Measurements from ENCODE around the gene VSTM2L.

VSTM2L gene

DNA sequence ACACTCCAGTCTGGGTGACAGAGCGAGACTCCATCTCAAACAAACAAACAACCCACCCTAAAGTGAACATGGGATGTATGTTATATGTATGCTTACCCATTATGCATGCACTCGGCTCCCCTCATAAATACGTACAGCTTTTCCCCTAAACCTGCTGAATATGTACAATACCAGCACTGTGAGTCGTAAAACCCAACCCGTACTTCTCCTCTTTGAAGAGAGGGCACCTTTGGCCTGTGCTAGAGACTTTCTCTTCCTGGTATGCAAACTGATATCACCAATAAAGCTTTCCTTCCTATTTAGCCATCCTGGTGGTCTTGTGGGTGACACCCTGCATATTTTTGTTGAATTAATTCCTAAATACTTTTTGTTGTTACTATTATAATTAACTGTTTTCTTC is 51.3 kb downstream of the VSTM2L start:
- TF ChIP-seq ARNTL (CRISPR knock-in tag; IDR thresholded peaks at IDR 0.05; ENCODE audit: borderline replicate concordance, low read depth) (no peak), ZNF565 (CRISPR knock-in tag; conservative IDR thresholded peaks at IDR 0.05; ENCODE audit: low read depth) (no peak), ZFP3 (CRISPR knock-in tag; IDR thresholded peaks at IDR 0.05) (no peak), ESRRG (CRISPR knock-in tag; IDR thresholded peaks at IDR 0.05) (no peak), SNAI2 (CRISPR knock-in tag; IDR thresholded peaks at IDR 0.05) (no peak), PPARA (CRISPR knock-in tag; IDR thresholded peaks at IDR 0.05; ENCODE audit: borderline replicate concordance) (no peak), BACH2 (CRISPR knock-in tag; IDR thresholded peaks at IDR 0.05; ENCODE audit: borderline replicate concordance) (no peak), TOX (CRISPR knock-in tag; IDR thresholded peaks at IDR 0.05; ENCODE audit: borderline replicate concordance) (no peak), ZFP30 (CRISPR knock-in tag; IDR thresholded peaks at IDR 0.05) (no peak), RARB (CRISPR knock-in tag; IDR thresholded peaks at IDR 0.05) (no peak), ISL1 (CRISPR knock-in tag; IDR thresholded peaks at IDR 0.05) (no peak), ZNF70 (CRISPR knock-in tag; IDR thresholded peaks at IDR 0.05) (no peak), ZC3H10 (CRISPR knock-in tag; IDR thresholded peaks at IDR 0.05) (no peak), ZNF8 (CRISPR knock-in tag; IDR thresholded peaks at IDR 0.05) (no peak), GLIS3 (CRISPR knock-in tag; IDR thresholded peaks at IDR 0.05) (no peak)
- TF ChIP-seq, protein P1, sequence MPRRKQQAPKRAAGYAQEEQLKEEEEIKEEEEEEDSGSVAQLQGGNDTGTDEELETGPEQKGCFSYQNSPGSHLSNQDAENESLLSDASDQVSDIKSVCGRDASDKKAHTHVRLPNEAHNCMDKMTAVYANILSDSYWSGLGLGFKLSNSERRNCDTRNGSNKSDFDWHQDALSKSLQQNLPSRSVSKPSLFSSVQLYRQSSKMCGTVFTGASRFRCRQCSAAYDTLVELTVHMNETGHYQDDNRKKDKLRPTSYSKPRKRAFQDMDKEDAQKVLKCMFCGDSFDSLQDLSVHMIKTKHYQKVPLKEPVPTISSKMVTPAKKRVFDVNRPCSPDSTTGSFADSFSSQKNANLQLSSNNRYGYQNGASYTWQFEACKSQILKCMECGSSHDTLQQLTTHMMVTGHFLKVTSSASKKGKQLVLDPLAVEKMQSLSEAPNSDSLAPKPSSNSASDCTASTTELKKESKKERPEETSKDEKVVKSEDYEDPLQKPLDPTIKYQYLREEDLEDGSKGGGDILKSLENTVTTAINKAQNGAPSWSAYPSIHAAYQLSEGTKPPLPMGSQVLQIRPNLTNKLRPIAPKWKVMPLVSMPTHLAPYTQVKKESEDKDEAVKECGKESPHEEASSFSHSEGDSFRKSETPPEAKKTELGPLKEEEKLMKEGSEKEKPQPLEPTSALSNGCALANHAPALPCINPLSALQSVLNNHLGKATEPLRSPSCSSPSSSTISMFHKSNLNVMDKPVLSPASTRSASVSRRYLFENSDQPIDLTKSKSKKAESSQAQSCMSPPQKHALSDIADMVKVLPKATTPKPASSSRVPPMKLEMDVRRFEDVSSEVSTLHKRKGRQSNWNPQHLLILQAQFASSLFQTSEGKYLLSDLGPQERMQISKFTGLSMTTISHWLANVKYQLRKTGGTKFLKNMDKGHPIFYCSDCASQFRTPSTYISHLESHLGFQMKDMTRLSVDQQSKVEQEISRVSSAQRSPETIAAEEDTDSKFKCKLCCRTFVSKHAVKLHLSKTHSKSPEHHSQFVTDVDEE (CRISPR knock-in tag; IDR thresholded peaks at IDR 0.05): no peak
- TF ChIP-seq, protein P2, sequence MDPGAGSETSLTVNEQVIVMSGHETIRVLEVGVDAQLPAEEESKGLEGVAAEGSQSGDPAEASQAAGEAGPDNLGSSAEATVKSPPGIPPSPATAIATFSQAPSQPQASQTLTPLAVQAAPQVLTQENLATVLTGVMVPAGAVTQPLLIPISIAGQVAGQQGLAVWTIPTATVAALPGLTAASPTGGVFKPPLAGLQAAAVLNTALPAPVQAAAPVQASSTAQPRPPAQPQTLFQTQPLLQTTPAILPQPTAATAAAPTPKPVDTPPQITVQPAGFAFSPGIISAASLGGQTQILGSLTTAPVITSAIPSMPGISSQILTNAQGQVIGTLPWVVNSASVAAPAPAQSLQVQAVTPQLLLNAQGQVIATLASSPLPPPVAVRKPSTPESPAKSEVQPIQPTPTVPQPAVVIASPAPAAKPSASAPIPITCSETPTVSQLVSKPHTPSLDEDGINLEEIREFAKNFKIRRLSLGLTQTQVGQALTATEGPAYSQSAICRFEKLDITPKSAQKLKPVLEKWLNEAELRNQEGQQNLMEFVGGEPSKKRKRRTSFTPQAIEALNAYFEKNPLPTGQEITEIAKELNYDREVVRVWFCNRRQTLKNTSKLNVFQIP (CRISPR knock-in tag; IDR thresholded peaks at IDR 0.05; ENCODE audit: borderline replicate concordance, low read depth): no peak
- TF ChIP-seq, protein P3, sequence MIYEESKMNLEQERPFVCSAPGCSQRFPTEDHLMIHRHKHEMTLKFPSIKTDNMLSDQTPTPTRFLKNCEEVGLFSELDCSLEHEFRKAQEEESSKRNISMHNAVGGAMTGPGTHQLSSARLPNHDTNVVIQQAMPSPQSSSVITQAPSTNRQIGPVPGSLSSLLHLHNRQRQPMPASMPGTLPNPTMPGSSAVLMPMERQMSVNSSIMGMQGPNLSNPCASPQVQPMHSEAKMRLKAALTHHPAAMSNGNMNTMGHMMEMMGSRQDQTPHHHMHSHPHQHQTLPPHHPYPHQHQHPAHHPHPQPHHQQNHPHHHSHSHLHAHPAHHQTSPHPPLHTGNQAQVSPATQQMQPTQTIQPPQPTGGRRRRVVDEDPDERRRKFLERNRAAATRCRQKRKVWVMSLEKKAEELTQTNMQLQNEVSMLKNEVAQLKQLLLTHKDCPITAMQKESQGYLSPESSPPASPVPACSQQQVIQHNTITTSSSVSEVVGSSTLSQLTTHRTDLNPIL (CRISPR knock-in tag; IDR thresholded peaks at IDR 0.05; ENCODE audit: low read depth): no peak
- TF ChIP-seq, protein P4, sequence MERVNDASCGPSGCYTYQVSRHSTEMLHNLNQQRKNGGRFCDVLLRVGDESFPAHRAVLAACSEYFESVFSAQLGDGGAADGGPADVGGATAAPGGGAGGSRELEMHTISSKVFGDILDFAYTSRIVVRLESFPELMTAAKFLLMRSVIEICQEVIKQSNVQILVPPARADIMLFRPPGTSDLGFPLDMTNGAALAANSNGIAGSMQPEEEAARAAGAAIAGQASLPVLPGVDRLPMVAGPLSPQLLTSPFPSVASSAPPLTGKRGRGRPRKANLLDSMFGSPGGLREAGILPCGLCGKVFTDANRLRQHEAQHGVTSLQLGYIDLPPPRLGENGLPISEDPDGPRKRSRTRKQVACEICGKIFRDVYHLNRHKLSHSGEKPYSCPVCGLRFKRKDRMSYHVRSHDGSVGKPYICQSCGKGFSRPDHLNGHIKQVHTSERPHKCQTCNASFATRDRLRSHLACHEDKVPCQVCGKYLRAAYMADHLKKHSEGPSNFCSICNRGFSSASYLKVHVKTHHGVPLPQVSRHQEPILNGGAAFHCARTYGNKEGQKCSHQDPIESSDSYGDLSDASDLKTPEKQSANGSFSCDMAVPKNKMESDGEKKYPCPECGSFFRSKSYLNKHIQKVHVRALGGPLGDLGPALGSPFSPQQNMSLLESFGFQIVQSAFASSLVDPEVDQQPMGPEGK (CRISPR knock-in tag; IDR thresholded peaks at IDR 0.05; ENCODE audit: borderline replicate concordance): no peak
- no peak for ATAC-seq

DNA sequence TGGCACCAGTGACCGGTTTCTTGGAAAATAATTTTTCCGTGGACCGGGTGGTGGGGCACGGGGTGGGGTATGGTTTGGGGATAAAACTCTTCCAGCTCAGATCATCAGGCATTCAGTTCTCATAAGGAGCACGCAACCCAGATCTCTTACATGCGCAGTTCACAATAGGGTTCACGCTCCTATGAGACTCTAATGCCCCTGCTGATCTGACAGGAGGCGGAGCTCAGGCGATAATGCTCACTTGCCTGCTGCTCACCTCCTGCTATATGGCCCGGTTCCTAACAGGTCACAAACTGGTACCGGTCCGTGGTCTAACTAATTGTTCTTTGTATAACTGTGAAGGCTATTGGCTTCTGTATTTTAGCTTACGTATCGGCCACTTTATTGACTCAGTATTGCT is 51.7 kb downstream of the VSTM2L start:
- ATAC-seq: no peak
- TF ChIP-seq ZFP30 (CRISPR knock-in tag; IDR thresholded peaks at IDR 0.05) (no peak), GLIS3 (CRISPR knock-in tag; IDR thresholded peaks at IDR 0.05) (no peak), TCF4 (CRISPR knock-in tag; IDR thresholded peaks at IDR 0.05; ENCODE audit: borderline replicate concordance) (no peak), ZNF8 (CRISPR knock-in tag; IDR thresholded peaks at IDR 0.05) (no peak), ZNF565 (CRISPR knock-in tag; conservative IDR thresholded peaks at IDR 0.05; ENCODE audit: low read depth) (no peak), CSDC2 (CRISPR knock-in tag; IDR thresholded peaks at IDR 0.05) (no peak), TOX (CRISPR knock-in tag; IDR thresholded peaks at IDR 0.05; ENCODE audit: borderline replicate concordance) (no peak), ESRRG (CRISPR knock-in tag; IDR thresholded peaks at IDR 0.05) (no peak), ISL1 (CRISPR knock-in tag; IDR thresholded peaks at IDR 0.05) (no peak)
- TF ChIP-seq, protein P1 (CRISPR knock-in tag; IDR thresholded peaks at IDR 0.05): no peak
- TF ChIP-seq, protein P4 (CRISPR knock-in tag; IDR thresholded peaks at IDR 0.05; ENCODE audit: borderline replicate concordance): no peak
- TF ChIP-seq, protein P5, sequence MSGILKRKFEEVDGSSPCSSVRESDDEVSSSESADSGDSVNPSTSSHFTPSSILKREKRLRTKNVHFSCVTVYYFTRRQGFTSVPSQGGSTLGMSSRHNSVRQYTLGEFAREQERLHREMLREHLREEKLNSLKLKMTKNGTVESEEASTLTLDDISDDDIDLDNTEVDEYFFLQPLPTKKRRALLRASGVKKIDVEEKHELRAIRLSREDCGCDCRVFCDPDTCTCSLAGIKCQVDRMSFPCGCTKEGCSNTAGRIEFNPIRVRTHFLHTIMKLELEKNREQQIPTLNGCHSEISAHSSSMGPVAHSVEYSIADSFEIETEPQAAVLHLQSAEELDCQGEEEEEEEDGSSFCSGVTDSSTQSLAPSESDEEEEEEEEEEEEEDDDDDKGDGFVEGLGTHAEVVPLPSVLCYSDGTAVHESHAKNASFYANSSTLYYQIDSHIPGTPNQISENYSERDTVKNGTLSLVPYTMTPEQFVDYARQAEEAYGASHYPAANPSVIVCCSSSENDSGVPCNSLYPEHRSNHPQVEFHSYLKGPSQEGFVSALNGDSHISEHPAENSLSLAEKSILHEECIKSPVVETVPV (CRISPR knock-in tag; IDR thresholded peaks at IDR 0.05): no peak
- TF ChIP-seq, protein P2 (CRISPR knock-in tag; IDR thresholded peaks at IDR 0.05; ENCODE audit: borderline replicate concordance, low read depth): no peak
- TF ChIP-seq, protein P3 (CRISPR knock-in tag; IDR thresholded peaks at IDR 0.05; ENCODE audit: low read depth): no peak
